ENCODE data around the gene DNAH14.

DNA sequence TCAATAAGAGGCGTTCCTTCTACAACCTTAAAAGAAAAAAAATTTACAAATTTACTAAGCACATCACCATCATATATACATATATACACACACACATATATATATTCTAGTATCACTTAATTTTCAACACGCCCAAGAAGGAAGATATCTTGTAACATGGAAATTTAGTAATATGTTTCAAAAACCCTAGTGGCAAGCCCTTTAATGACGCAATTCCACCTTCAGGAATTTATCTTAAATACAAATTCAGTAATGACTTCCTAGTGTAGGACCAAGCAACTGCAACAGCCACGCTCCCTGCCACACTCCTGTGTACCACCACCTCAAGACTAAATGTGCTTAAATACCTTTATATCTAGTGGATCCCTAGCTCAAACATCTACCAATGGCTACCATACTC, 485.8 kb downstream of the DNAH14 start:
- TF ChIP-seq, protein P1, sequence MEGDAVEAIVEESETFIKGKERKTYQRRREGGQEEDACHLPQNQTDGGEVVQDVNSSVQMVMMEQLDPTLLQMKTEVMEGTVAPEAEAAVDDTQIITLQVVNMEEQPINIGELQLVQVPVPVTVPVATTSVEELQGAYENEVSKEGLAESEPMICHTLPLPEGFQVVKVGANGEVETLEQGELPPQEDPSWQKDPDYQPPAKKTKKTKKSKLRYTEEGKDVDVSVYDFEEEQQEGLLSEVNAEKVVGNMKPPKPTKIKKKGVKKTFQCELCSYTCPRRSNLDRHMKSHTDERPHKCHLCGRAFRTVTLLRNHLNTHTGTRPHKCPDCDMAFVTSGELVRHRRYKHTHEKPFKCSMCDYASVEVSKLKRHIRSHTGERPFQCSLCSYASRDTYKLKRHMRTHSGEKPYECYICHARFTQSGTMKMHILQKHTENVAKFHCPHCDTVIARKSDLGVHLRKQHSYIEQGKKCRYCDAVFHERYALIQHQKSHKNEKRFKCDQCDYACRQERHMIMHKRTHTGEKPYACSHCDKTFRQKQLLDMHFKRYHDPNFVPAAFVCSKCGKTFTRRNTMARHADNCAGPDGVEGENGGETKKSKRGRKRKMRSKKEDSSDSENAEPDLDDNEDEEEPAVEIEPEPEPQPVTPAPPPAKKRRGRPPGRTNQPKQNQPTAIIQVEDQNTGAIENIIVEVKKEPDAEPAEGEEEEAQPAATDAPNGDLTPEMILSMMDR (IDR thresholded peaks at IDR 0.05): no peak
- TF ChIP-seq POLR2A (IDR thresholded peaks at IDR 0.05): no peak
- no peak for TF ChIP-seq POLR2AphosphoS5 (IDR thresholded peaks at IDR 0.05)

All from breast epithelium (tissue), 3 donors.